ENCODE data around the gene UBR4.

Gene UBR4

GRCh38 chr1:19072285-19072981 is 137.6 kb downstream of the UBR4 start:
- DNase-seq (ENCODE audit: low read depth) = no peak

- no peak for DNase-seq (ENCODE audit: low read depth)
Observed at GRCh38 chr1:19071674-19072281, 138.3 kb downstream of the UBR4 start.

GRCh38 chr1:19070891-19071621 is 139.0 kb downstream of the UBR4 start:
- no peak for DNase-seq (ENCODE audit: low read depth)

- no peak for DNase-seq (ENCODE audit: low read depth)
Observed at GRCh38 chr1:19070197-19070651, 139.8 kb downstream of the UBR4 start.

- DNase-seq (ENCODE audit: low read depth) = no peak
Observed at GRCh38 chr1:19068639-19069276, 141.3 kb downstream of the UBR4 start.

GRCh38 chr1:19067912-19068638 is 142.0 kb downstream of the UBR4 start:
- no peak for DNase-seq (ENCODE audit: low read depth)

GRCh38 chr1:19067182-19067911 is 142.7 kb downstream of the UBR4 start:
- DNase-seq (ENCODE audit: low read depth) = no peak

- no peak for DNase-seq (ENCODE audit: low read depth)
Observed at GRCh38 chr1:19066874-19067181, 143.2 kb downstream of the UBR4 start.

GRCh38 chr1:19066248-19066873 is 143.7 kb downstream of the UBR4 start:
- no peak for DNase-seq (ENCODE audit: low read depth)

GRCh38 chr1:19065526-19066247 is 144.4 kb downstream of the UBR4 start:
- no peak for DNase-seq (ENCODE audit: low read depth)

- no peak for DNase-seq (ENCODE audit: low read depth)
Observed at GRCh38 chr1:19064906-19065450, 145.1 kb downstream of the UBR4 start.

- no peak for DNase-seq (ENCODE audit: low read depth)
Observed at GRCh38 chr1:19063122-19063521, 146.9 kb downstream of the UBR4 start.

GRCh38 chr1:19062258-19063029 is 147.6 kb downstream of the UBR4 start:
- no peak for DNase-seq (ENCODE audit: low read depth)

- DNase-seq (ENCODE audit: low read depth) = no peak
Observed at GRCh38 chr1:19061798-19062197, 148.3 kb downstream of the UBR4 start.

GRCh38 chr1:19061343-19061742 is 148.7 kb downstream of the UBR4 start:
- no peak for DNase-seq (ENCODE audit: low read depth)

- DNase-seq (ENCODE audit: low read depth) = no peak
Observed at GRCh38 chr1:19059773-19060172, 150.3 kb downstream of the UBR4 start.

GRCh38 chr1:19058476-19058797 is 151.6 kb downstream of the UBR4 start:
- DNase-seq (ENCODE audit: low read depth) = no peak

- DNase-seq (ENCODE audit: low read depth) = no peak
Observed at GRCh38 chr1:19057784-19058475, 152.1 kb downstream of the UBR4 start.

All from activated gamma-delta T cell treated with anti-CD3 and anti-CD28 coated beads, Interleukin-2, amount 50 U/mL, for 16 hours (primary cell).